IPS DF 6.9 (cell line): ENCODE results near the gene GREM2.

ENCODE experiments used
- DNase-seq: peaks from one replicate; pipeline ENCODE4 v3.0.0-alpha.2; 2013; ENCODE audit warnings: low read depth, low spot score
- H3K27ac ChIP-seq: one replicate; pipeline ENCODE4 v1.5.1; 2013; ENCODE audit warnings: low read length, control low read depth
- H3K27me3 ChIP-seq: 2 replicates; pipeline ENCODE4 v1.6.1; 2013; ENCODE audit warnings: mild to moderate bottlenecking, low read length; ENCODE audit not compliant: control insufficient read depth, insufficient read depth
- H3K36me3 ChIP-seq: 2 replicates; pipeline ENCODE4 v1.6.1; 2013; ENCODE audit warnings: low read length; ENCODE audit not compliant: control insufficient read depth, insufficient read depth
- H3K4me1 ChIP-seq: 2 replicates; pipeline ENCODE4 v1.6.1; 2013; ENCODE audit warnings: low read length; ENCODE audit not compliant: control insufficient read depth, insufficient read depth
- H3K4me3 ChIP-seq: 2 replicates; pipeline ENCODE4 v1.5.1; 2013; ENCODE audit warnings: mild to moderate bottlenecking, low read length
- H3K9me3 ChIP-seq: 2 replicates; pipeline ENCODE4 v1.6.1; 2013; ENCODE audit warnings: low read length, inconsistent platforms; ENCODE audit not compliant: control insufficient read depth, insufficient read depth
- WGBS: extraction: QIAGEN DNeasy Blood & Tissue Kit; methylation state at CpG from one replicate; pipeline ENCODE4 v1.1.7; 2013; ENCODE audit warnings: mixed read lengths, missing lambda C conversion rate; ENCODE audit not compliant: insufficient read length, insufficient coverage; 5-methylcytosine and 5-hydroxymethylcytosine counted together

GREM2 gene

DNA sequence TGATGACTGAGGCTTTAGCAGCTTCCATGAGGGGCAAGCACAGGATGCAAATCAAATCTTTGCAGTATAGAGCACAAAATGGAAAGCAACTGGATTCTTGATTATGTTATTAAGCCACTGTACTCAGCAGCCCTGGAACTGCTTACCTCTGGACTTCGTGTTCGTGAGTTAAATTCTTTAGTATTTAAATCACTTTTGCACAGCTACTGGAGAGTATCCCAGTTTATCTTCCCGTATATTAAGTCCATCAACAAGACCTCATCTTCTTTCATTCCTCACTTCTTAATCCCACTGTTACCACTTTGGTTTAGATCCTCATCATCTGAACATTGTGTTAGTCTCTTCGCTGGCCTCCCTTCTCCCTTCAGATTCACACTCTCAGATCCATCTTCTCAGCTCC lies 108.9 kb downstream of the GREM2 start:
- H3K36me3 ChIP-seq = no peaks in the 10 kb centered on the region
- no peak overlapping the region for H3K4me3 ChIP-seq
- H3K27ac ChIP-seq = no peak overlapping the region
- no peaks in the 10 kb centered on the region for H3K27me3 ChIP-seq
- no peak for DNase-seq
- no peaks in the 10 kb centered on the region for H3K9me3 ChIP-seq
- no CpG with 5 or more reads among the region's 4 CpGs for WGBS
- no peaks in the 10 kb centered on the region for H3K4me1 ChIP-seq

- Histone ChIP-seq H3K4me1 (no peaks in the 10 kb centered on the region), H3K27ac (no peak overlapping the region), H3K27me3 (no peaks in the 10 kb centered on the region), H3K4me3 (no peak overlapping the region), H3K36me3 (no peaks in the 10 kb centered on the region), H3K9me3 (no peaks in the 10 kb centered on the region)
- WGBS = no CpG with 5 or more reads among the region's 2 CpGs
- DNase-seq = no peak
These were observed 110.8 kb downstream of the GREM2 start for GRCh38 chr1:240501115-240501514.

GRCh38 chr1:240500647-240501046 lies 111.3 kb downstream of the GREM2 start:
- Histone ChIP-seq H3K27me3 (no peaks in the 10 kb centered on the region), H3K4me3 (no peak overlapping the region), H3K27ac (no peak overlapping the region), H3K36me3 (no peaks in the 10 kb centered on the region), H3K9me3 (no peaks in the 10 kb centered on the region), H3K4me1 (no peaks in the 10 kb centered on the region)
- no peak for DNase-seq
- WGBS = no CpG with 5 or more reads among the region's 4 CpGs

DNA sequence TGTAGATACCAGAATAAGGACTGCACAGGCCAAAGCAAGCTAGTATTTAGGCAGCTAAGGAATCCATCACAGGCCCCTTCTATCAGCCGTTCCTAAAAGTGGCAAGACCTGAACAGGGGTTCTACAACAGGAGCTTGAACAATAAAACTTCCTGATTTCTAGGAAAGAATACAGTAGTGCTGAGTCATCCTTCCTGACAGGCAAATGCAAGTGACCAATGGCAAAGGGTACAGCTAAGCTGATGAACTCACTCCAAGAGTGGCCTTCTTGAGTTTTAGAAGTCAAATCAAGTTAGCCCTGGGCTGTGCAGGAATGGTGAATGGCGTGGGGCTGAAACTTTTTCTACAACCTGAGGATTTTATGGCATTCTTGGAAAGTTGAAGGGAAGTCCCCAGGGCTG lies 112.9 kb downstream of the GREM2 start:
- Histone ChIP-seq H3K27me3 (no peaks in the 10 kb centered on the region), H3K9me3 (no peaks in the 10 kb centered on the region), H3K4me3 (no peak overlapping the region), H3K4me1 (no peaks in the 10 kb centered on the region), H3K27ac (no peak overlapping the region), H3K36me3 (no peaks in the 10 kb centered on the region)
- WGBS = no CpG with 5 or more reads among the region's 2 CpGs
- DNase-seq = no peak

- no peaks in the 10 kb centered on the region for H3K4me1 ChIP-seq
- no peaks in the 10 kb centered on the region for H3K36me3 ChIP-seq
- WGBS = no CpG with 5 or more reads among the region's 8 CpGs
- H3K27ac ChIP-seq = no peak overlapping the region
- H3K4me3 ChIP-seq = no peak overlapping the region
- DNase-seq = no peak
- no peaks in the 10 kb centered on the region for H3K9me3 ChIP-seq
- H3K27me3 ChIP-seq = no peaks in the 10 kb centered on the region
These were observed 113.6 kb downstream of the GREM2 start for GRCh38 chr1:240498335-240498734.

DNA sequence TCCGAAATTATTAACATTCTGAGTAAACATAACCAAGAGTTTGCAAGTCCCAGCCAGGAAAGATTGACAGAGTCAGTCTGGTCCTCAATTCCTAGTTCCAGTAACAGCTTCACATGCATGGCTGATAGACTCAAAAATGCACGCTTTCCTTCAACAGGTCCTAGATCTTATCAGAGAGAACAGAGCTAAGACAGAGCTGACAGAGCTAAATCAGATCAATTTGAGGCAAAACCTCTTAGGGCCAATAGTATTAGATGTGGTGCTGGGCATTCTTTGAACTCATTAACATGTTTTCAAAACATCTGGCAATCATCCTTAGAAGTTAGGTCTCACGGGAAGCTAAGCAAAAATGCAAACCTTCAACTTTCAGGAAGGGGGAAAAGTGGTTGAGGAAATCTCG lies 114.0 kb downstream of the GREM2 start:
- H3K27me3 ChIP-seq = no peaks in the 10 kb centered on the region
- WGBS = no CpG with 5 or more reads among the region's 4 CpGs
- no peaks in the 10 kb centered on the region for H3K4me1 ChIP-seq
- no peak overlapping the region for H3K4me3 ChIP-seq
- no peak for DNase-seq
- H3K27ac ChIP-seq = no peak overlapping the region
- H3K36me3 ChIP-seq = no peaks in the 10 kb centered on the region
- no peaks in the 10 kb centered on the region for H3K9me3 ChIP-seq

DNA sequence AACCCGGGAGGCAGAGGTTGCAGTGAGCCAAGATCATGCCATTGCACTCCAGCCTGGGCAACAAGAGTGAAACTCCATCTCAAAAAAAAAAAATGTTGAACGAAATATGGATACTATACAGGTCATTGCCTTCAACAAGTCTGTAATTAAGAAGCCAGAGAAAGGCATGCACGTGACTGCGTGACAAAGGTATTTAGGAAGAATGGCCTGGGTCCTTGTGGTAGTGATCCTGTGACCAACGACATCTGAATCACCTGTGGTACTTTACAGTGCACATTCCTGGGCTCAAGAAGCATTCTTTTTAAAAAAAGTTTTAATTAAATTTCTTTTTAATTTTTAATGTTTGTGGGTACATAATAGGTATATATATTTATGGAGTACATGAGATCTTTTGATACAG lies 115.0 kb downstream of the GREM2 start:
- H3K27ac ChIP-seq = no peak overlapping the region
- no peaks in the 10 kb centered on the region for H3K27me3 ChIP-seq
- H3K4me3 ChIP-seq = no peak overlapping the region
- no peaks in the 10 kb centered on the region for H3K9me3 ChIP-seq
- WGBS = no CpG with 5 or more reads among the region's 5 CpGs
- H3K36me3 ChIP-seq = no peaks in the 10 kb centered on the region
- DNase-seq = no peak
- no peaks in the 10 kb centered on the region for H3K4me1 ChIP-seq

- Histone ChIP-seq H3K36me3 (no peaks in the 10 kb centered on the region), H3K27ac (no peak overlapping the region), H3K27me3 (no peaks in the 10 kb centered on the region), H3K4me3 (no peak overlapping the region), H3K4me1 (no peaks in the 10 kb centered on the region), H3K9me3 (no peaks in the 10 kb centered on the region)
- DNase-seq = no peak
- no CpG with 5 or more reads among the region's 7 CpGs for WGBS
These were observed 115.6 kb downstream of the GREM2 start for GRCh38 chr1:240496356-240496755.

GRCh38 chr1:240495601-240496000 lies 116.4 kb downstream of the GREM2 start:
- Histone ChIP-seq H3K4me3 (no peak overlapping the region), H3K9me3 (no peaks in the 10 kb centered on the region), H3K27ac (no peak overlapping the region), H3K36me3 (no peaks in the 10 kb centered on the region), H3K4me1 (peaks cover 2% of the 10 kb centered on the region; the same call in 1 of the 2 replicates), H3K27me3 (no peaks in the 10 kb centered on the region)
- WGBS = no CpG with 5 or more reads among the region's 4 CpGs
- DNase-seq = no peak

DNA sequence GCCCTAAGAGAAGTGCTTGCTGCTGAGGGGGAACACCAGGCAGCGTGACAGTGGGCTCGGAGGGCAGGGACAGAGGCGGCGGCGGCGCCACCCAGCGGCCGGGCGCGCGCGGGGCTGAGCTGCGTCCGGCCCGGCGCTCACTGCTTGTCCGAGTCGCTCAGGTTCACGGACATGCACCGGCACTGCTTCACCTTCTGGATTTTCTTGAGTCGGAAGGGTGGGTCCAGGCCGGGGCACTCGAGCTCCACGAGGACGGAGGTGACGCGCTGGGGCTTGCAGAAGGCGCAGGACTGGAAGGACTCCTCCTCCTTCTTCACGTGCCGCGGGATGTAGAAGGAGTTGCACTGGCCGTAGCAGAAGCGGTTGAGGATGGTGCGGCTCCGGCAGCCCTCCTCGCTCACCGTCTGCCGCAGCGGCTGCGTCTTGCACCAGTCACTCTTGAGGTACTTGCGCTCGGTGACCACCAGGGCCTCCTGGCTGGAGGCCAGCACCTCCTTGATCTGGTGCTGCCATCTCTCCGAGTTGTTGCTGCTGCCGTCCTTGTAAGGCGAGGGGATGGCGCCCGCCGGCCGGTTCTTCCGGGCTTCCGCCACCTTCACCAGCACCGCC lies 119.0 kb downstream of the GREM2 start:
- Histone ChIP-seq H3K9me3 (no peaks in the 10 kb centered on the region), H3K4me3 (no peak overlapping the region), H3K27ac (no peak overlapping the region), H3K36me3 (no peaks in the 10 kb centered on the region), H3K4me1 (peaks cover 2% of the 10 kb centered on the region; the same call in 1 of the 2 replicates), H3K27me3 (no peaks in the 10 kb centered on the region)
- DNase-seq = peak; percentile 22
- WGBS = no CpG with 5 or more reads among the region's 52 CpGs

DNA sequence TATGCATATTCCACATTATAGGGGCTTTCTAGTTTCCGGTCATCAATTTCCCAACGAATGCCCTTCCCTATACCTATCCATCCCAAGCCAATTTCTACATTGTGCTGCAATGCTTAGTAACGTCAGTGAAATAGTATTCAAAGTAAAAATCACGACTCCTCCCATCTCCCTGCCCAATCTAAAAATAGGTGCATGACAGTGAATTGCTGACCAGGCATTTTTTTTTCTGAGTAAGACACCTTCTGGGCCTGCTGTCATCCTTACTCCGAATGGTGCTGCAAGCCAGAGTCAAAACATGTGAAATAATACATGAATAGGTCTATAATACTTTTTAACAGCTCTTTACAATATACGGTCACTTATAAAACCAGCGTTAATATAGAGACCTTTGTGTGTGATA lies 120.2 kb downstream of the GREM2 start:
- no peaks in the 10 kb centered on the region for H3K27me3 ChIP-seq
- DNase-seq = no peak
- WGBS = no CpG with 5 or more reads among the region's 7 CpGs
- H3K9me3 ChIP-seq = no peaks in the 10 kb centered on the region
- H3K4me1 ChIP-seq = peaks cover 2% of the 10 kb centered on the region; the same call in 1 of the 2 replicates
- H3K27ac ChIP-seq = no peak overlapping the region
- no peak overlapping the region for H3K4me3 ChIP-seq
- no peaks in the 10 kb centered on the region for H3K36me3 ChIP-seq
